RWPE1 (cell line): ENCODE results near the gene SRSF8.
"Not testable (repeated sequence)": the region's sequence is repeated elsewhere in the genome, so short reads cannot be mapped to it uniquely, and the experiment has no call there.

Experiments used
- CTCF ChIA-PET: fragments of 350-600 bp; sonication (Branson Sonifier 250); formaldehyde crosslinking; extraction: SDS; loops from one replicate; lab custom pipeline; 2021; lab: Yijun Ruan, JAX
- POLR2A ChIA-PET: fragments of 400-600 bp; formaldehyde crosslinking; extraction: SDS; loops from one replicate; lab custom pipeline; 2020; ENCODE audit warnings: antibody characterized with exemption; ENCODE audit not compliant: low non-redundant PET; lab: Yijun Ruan, JAX
- DNase-seq: peaks from one replicate; pipeline ENCODE4 v3.0.0; 2012; ENCODE audit warnings: low spot score
- H3K27ac ChIP-seq: fragments of 450-650 bp; 2 replicates; pipeline ENCODE4 v1.5.1; 2017
- TF ChIP-seq, protein P1 (sequence below): fragments of 450-650 bp; conservative IDR thresholded peaks from 2 replicates; pipeline ENCODE4 v1.5.1; 2017; ENCODE audit warnings: low read depth, mild to moderate bottlenecking

The SRSF8 gene, protein sequence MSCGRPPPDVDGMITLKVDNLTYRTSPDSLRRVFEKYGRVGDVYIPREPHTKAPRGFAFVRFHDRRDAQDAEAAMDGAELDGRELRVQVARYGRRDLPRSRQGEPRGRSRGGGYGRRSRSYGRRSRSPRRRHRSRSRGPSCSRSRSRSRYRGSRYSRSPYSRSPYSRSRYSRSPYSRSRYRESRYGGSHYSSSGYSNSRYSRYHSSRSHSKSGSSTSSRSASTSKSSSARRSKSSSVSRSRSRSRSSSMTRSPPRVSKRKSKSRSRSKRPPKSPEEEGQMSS

GRCh38 chr11:95066716-95067038, at the start of gene SRSF8:
SRSF8 (plus strand) TSS chr11:95066919; CDS start chr11:95067227, 308 bp downstream.
- H3K27ac ChIP-seq = peak within 1 kb of the TSS; percentile 92
- TF ChIP-seq, protein P1, sequence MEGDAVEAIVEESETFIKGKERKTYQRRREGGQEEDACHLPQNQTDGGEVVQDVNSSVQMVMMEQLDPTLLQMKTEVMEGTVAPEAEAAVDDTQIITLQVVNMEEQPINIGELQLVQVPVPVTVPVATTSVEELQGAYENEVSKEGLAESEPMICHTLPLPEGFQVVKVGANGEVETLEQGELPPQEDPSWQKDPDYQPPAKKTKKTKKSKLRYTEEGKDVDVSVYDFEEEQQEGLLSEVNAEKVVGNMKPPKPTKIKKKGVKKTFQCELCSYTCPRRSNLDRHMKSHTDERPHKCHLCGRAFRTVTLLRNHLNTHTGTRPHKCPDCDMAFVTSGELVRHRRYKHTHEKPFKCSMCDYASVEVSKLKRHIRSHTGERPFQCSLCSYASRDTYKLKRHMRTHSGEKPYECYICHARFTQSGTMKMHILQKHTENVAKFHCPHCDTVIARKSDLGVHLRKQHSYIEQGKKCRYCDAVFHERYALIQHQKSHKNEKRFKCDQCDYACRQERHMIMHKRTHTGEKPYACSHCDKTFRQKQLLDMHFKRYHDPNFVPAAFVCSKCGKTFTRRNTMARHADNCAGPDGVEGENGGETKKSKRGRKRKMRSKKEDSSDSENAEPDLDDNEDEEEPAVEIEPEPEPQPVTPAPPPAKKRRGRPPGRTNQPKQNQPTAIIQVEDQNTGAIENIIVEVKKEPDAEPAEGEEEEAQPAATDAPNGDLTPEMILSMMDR = no peak
- ChIA-PET POLR2A (interaction anchor here (0.6 to 1.8 kb wide), 6 partner anchors 18 to 506 kb away, joined by 3 to 6 read pairs (median 4); partner anchors contain the start of genes CWC15 and KDM4D), CTCF (interaction anchor here (0.5 to 1.2 kb wide), 4 partner anchors 28 to 168 kb away, joined by 3 to 4 read pairs (median 3); no protein-coding TSS in a partner anchor)
- no peak for DNase-seq

- CTCF ChIA-PET, POLR2A ChIA-PET, DNase-seq, H3K27ac ChIP-seq: not testable (repeated sequence)
Observed at GRCh38 chr11:95021468-95021867, 45.3 kb upstream of the SRSF8 start.

DNA sequence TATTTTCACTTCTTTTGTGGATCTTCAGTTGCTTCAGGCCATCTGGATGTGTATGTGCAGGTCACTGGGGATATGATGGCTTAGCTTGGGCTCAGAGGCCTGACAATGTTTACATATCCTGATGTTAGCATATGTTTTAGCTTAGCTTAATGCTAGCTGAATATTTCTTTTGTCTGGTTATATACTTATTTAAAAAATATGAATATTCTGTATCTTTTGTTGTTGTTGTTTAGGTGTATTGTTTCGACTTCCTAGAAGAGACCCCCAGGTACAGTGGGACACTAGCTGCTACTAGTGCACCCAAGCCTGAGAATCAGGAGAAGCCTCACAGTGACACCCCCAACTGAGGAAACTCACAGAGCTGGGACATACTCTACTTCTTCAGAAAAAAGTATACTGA, 41.8 kb upstream of the SRSF8 start, which contains the start of gene KDM4E:
TSS of gene KDM4E (plus strand) at position 301 of the 400 bp plus-strand sequence. CDS start 300 bp downstream, outside the sequence.
- TF ChIP-seq, protein P1 = no peak

DNA sequence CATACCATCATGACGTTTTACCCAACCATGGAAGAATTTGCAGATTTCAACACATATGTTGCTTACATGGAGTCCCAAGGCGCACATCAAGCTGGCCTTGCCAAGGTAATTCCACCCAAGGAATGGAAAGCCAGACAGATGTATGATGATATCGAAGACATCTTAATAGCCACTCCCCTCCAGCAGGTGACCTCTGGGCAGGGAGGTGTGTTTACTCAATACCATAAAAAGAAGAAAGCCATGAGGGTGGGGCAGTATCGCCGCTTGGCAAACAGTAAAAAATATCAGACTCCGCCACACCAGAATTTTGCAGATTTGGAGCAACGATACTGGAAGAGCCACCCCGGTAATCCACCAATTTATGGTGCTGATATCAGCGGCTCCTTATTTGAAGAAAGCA, 41.1 kb upstream of the SRSF8 start:
- CTCF ChIA-PET, H3K27ac ChIP-seq, DNase-seq, POLR2A ChIA-PET: not testable (repeated sequence)

More for the DNA sequence above, 41.8 kb upstream of the SRSF8 start, which contains the start of gene KDM4E:
- CTCF ChIA-PET = no interaction called here
- POLR2A ChIA-PET = no interaction called here
- no peak for DNase-seq
- H3K27ac ChIP-seq = no peak within 1 kb of the TSS

DNA sequence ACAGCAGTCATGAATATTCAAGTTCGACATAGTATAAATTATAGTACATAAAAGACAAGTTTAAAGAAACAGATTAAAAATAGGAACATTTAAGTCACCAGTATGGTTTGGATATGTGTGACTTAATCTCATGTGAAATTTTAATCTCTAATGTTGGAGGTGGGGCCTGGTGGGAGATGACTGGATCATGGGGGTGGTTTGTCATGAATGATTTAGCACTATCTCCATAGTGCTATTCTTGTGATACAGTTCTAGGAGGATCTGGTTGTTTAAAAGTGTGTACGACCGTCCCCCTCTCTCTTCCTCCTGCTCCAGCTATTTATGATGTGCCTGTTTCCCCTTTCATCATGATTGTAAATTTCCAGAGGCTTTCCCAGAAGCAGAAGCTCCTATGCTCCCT, 38.4 kb upstream of the SRSF8 start:
- H3K27ac ChIP-seq = no peak overlapping the region
- no peak for DNase-seq
- POLR2A ChIA-PET = no interaction called here
- CTCF ChIA-PET = no interaction called here
- TF ChIP-seq, protein P1 = no peak

DNA sequence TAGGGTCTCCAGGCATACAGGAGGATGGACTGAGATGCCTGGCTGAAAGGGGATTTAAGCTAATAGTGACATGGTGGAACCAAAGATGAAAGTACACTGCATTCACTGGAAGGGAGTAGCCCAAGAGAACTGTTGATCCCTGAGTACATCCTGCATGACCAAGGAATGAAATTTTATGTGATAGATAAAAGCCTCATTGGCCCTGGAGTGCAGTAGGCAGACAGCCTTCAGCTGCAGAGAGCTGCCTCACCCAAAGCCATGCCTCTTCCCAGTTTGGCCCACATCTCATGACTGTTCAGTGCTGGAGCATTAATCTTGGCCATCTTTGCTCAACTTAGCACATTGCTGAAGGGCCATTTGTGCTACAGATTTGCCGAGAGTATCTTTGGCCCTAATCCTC, 33.7 kb upstream of the SRSF8 start:
- TF ChIP-seq, protein P1 = no peak
- no peak overlapping the region for H3K27ac ChIP-seq
- ChIA-PET CTCF (interaction anchor here (0.5 kb wide), 1 partner anchor 899 kb away, joined by 3 read pairs; no protein-coding TSS in a partner anchor), POLR2A (no interaction called here)
- DNase-seq = no peak

DNA sequence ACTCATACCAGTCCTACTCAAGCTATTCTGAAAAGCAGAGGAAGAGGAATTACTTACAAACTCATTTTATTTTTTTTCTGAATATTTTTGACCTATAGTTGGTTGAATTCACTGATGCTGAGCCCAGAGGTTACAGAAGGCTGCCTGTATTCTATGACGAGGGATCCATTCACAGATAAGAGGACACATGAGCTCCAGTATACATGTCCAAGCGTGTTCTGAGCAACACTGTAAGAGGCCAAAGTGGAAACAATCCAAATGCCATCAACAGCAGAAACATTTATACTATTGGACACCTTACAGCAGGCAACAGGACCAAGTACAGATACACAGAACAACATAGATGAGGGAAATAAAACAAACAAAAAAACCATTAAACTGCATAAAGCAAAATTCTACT, 31.4 kb upstream of the SRSF8 start:
- TF ChIP-seq, protein P1 = no peak
- ChIA-PET CTCF (interaction anchor here (0.5 kb wide), 1 partner anchor 27 kb away, joined by 3 read pairs; no protein-coding TSS in a partner anchor), POLR2A (no interaction called here)
- no peak overlapping the region for H3K27ac ChIP-seq
- peak; percentile 50 for DNase-seq

DNA sequence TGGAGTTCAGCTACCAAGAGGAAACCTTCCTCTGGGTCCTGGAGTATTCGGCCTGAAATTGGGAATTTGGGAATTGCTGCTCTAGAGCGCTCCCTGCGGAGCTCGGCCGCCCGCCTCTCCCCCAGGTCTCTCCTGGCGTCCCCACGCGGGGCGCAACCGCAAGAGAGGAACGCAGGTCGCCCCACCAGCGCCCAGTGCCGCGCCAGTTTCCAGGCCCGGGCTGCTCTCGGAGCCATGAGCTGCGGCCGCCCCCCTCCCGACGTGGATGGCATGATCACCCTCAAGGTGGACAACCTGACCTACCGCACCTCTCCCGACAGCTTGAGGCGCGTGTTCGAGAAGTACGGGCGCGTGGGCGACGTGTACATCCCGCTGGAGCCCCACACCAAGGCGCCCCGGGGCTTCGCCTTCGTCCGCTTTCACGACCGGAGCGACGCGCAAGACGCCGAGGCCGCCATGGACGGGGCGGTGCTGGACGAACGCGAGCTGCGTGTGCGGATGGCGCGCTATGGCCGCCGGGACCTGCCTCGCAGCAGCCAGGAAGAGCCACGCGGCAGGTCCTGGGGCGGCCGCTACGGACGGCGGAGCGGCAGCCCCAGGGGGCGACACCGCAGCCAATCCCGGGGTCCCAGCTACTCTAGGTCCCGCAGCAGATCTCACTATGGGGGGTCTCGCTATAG, 29.2 kb upstream of the SRSF8 start:
- POLR2A ChIA-PET, CTCF ChIA-PET, H3K27ac ChIP-seq, DNase-seq: not testable (repeated sequence)
